Stimulated activated CD4-positive, alpha-beta T cell treated with anti-CD3 and anti-CD28 coated beads, Interleukin-1b, Interleukin-23, amount 100 ng/mL, for 1 hour (primary cell): ENCODE data around the gene ACOX1.

Experiments
- DNase-seq, 2 donors: peaks; one replicate each; pipeline ENCODE4 v3.0.0-alpha.2; 2020; ENCODE audit warnings: low read depth in 2 of 2

The ACOX1 gene

DNA sequence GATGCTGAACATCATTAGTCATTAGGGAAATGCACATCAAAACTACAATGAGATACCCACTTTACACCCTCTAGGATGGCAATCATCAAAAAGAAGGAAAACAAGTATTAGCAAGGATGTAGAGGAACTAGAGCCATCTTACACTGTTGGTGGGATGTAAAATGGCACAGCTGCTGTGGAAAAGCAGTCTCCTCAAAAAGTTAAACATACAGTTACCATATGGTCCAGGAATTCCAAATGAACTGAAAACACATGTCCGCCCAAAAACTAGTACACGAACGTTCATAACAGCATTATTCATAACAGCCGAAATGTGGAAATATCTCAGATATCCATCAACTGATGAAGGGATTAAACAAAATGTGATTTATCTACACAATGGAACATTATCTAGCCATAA is 45.2 kb downstream of the ACOX1 start:
- no peak for DNase-seq

DNA sequence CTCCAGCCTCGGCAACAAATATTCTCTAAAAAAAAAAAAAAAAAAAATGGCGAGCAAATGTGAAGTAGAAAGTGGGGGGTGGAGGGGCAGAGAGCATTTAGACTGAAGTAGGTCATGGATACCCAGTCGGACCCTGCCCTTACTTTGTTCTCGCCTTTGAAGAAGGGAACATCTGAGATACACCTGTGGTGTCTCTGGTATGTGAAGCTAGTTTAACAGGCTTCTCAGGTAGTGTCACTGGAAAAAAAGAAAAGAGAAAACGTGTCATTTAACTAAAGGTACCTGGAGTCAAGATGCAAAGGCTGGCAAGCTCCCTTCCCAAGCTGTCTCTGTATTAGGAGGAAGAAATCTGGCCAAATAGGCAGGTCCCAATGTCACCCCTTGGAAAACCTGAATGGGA is 46.1 kb downstream of the ACOX1 start:
- no peak for DNase-seq

DNA sequence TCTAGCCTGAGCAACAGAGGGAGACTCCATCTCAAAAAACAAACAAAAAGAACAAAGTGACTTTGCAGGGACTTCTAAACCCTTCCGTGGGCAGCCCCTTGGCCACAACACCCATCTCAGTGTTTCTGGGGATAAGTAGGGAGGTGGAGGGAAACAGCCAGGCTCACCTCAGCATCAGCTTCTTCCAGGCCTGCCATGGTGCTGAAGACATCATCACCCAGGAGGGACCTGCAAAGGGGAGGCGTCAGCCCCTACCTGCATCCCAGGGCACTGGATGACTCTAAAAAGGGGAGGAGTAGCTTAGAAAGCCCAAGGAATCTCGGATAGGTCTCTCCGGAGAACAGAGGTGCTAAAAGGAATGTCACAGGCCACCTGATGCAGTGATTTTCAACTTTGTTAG is 47.9 kb downstream of the ACOX1 start:
- DNase-seq = no peak

DNA sequence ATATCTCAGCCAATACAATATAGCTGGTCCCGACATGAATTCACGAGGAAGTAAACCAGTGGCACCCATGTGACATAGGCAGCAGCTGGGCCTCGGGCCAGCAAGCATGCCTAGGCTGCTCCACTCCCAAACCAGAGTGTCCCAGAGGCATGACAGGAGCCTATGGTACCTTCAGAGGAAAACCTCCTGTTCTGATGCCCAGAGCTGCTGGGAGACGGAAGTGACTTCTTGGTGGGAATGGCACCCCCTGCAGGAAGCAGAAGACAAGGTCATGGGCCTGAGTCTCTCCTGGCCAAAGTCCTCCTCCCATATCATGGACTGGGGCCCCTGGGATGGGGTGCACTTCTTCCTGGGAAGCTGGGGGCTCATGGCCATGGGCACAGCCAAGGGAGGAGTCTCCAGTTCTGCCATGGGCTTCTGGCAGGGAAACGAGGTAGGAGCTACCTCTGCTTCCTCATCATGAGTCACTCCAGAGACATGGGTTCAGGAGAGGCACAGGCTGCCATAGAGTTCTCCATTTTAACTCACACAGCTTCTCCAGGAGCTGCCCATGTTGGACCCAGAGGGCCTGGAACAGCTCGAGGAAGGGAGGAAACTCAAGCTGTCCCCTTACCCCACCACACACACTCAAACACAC is 51.6 kb downstream of the ACOX1 start:
- DNase-seq = no peak

DNA sequence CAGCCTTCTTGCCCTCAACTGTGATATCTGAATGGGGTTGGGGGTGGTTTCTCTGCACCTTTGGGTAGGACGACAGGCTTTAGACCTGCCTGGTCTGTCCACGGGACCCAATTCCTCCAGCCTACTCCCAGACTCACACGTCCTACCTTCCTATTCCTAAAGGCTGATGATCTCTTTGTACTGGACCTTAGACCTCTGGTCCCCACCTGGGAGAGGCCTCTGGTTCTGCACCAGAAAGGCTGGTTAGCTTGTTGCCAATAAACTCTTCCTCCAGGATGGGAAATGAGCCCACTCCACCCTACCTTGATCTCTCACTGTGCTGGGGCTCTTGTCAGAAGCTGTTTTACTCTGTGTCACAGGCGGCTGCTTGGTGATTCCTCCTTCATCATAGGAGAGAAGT is 52.5 kb downstream of the ACOX1 start:
- DNase-seq = no peak

DNA sequence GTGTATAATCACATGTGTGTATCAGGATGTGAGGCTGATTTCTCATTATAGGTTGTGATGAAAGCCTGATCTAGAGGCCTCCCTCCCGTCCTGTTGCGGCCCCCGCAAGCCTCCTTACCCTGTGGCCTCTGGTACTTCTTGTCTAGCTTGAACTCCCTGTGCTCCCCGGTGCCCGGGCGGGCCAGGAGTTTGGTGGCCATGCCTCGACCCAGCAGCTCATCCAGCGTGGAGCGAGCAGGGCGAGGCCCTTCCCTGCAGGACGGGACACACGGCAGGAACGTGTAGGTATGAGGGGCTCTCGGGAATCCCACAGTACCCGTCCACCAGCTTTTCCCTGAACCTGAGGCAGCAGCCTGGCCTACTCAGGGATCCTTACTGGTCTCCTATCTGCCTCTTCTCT is 53.1 kb downstream of the ACOX1 start:
- DNase-seq = no peak

DNA sequence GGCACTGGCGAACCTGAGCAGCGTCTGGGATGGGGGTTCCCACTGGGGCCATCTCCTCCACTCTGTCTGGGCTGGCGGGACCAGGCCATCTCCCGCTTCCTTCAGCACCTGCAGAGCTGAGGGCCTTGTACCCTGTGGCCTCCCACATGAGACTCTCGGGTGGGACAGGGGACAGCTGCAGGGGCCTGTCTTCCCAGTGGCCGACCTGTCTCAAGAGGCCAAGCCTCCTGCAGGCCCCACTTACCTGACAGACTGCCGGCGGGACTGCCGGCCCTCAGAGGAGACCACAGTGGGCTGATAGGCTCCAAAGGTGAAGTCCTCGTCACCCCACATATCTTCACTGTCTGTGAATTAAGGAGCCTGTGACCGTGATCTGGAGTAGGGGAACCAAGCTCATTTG is 53.9 kb downstream of the ACOX1 start:
- DNase-seq = no peak

DNA sequence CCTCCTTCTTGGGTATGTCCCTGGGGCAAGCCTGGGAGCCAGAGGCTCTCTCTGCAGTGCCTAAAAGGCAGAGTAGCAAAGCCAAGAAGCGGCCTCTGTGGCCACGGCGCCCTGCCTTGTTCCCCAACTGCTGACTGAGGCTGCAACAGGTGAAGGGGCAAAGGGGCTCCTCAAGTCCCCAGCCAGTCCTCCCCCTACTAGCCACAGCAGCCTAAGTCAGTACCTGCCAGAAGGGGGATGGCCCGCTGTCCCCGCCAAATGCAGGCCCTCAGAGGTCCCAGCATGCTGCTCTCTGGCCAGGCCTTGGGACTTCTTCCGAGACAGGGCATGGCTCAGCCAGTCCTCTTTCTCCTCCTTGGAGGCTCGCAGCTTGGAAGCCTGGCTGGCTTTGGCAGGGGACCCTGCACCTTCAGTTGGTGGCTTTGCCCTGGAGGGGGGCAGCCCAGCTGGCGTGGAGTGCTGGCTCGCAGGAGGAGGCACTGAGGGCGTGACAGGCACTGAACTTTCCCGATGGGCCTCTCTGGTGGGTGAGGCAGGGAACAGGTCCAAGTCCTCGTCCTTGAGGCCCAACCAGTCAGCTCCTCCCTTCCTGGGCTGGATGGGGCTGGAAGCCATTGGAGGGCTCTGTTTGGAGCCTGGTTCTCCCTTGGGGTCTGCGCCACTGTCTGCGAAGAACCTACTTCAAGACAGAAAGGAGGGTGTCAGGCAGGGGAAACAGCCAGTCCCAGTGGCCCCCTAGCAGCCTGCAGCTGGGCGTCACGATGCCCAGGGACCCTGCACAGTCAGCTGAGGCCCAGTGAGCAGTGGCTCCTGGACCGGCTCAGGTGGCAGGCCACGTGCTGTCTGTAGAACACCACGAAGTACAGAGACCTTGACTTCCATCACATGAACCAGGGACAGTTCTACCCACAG is 55.7 kb downstream of the ACOX1 start:
- DNase-seq = no peak

DNA sequence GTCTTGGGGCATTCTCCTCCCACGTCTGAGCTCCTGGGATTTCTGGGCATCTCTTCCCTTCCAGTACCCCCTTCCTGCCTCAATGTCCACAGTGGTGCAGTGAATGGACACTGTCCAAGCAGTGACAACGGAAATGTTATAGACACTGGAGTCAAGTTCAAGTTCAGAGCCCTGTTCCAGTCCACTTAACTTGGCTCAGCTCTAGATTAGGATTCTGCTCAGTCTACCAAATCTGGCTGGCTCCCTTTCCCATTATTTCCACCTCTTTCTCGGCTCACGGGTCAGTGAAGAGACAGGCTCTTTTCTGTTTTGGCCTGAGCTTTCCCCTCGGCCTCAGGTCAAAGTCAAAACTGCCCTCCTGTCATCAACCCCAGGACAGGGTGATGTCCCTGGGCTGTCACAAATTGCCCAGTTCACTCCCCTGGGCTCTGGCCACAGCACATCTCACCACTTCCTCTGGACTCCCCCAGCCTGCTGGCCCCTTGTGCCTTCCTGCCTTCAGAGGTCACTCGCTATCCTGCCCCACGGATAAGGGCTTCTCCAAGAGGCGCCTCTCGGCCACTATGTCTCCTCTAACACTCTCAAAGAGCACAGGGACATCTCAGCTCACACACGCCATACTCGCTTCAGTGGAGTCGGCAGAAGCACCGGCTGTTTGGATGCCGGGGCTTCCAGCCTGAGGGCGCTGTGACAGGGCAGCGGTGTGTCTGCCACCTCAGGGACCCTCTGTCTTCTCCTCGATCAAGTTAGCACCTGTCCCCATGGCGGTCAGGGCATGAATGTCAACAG is 56.6 kb downstream of the ACOX1 start:
- DNase-seq = no peak

DNA sequence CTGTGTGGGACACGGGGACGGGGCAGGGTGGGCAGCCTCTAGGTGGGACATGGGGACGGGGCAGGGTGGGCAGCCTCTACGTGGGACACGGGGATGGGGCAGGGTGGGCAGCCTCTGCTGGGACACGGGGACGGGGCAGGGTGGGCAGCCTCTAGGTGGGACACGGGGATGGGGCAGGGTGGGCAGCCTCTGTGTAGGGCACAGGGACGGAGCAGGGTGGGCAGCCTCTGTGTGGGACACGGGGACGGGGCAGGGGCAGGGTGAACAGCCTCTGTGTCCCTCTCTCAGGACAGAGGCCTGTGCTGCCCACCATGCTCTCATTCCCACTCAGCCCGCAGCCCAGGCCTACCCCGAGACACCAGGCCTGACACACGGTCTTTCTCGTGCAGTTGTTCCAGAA is 57.4 kb downstream of the ACOX1 start:
- no peak for DNase-seq

DNA sequence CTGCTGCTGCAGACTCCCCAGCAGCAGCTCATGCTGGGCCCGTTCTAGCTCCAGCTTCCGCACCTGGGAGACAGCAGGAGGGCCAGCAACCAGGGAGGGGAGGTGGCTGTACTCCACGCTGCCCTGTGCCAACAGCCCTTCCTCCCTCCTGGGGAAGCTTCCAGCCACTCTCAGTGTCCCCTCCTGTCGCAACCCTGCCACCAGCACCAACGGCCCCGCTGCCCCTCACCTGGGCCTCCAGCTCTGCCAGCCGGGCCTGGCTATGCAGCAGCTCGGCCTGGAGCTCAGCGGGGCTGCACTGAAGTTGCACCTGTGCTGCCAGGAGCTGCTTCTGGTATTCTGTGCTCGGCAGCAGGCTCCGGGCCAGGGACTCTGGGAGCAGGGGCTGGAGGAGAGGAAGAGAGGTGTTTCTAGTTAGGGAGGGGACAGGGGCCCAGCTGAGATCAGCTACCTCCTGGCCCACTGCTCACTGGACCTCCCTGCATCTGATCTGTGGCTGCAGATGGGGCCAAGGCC is 58.9 kb downstream of the ACOX1 start:
- DNase-seq = no peak

DNA sequence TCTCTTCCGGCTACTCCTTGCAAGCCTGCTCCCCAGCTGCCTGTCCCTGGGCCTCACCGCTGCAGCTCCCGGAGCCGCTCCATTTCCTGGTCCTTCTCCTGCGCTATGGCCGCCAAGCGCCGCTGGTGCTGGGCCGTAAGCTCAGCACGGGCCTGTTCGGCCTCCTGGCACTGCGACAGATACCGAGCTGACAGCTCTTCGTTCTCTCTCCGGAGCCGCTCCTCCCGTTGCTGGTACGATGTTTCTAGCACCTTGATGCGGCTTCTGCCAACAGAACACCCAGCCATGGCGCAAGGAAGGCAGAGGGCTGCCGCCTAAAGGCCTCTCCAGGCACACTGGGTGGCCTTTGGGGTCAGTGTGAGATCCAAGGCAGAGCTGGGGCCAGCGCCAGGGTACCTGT is 59.4 kb downstream of the ACOX1 start:
- DNase-seq = no peak

DNA sequence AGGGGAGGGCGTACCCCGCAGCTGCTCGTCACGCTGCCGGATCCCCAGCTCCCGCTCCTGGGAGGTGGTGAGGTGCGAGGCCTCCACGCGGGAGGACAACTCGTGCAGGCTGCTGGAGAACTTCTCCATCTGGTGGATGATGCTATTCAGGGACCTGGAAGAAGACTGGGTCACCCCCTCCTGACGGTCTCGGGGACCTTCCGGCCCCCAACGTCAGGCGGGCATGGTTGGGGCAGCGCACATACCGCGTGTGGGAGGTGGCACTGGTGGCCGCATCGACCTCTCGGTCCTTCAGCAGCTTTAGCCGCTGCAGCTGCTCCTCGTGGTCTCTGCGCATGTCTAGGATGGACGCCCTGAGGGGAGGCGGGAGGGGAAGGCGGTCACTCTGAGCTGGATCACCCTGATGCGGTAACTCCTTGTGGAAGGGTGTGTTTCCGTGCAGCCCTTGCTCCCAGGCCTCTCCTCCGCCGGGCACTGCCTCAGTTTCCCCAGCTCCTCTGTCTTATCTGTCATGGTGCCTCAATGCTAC is 61.0 kb downstream of the ACOX1 start:
- no peak for DNase-seq

DNA sequence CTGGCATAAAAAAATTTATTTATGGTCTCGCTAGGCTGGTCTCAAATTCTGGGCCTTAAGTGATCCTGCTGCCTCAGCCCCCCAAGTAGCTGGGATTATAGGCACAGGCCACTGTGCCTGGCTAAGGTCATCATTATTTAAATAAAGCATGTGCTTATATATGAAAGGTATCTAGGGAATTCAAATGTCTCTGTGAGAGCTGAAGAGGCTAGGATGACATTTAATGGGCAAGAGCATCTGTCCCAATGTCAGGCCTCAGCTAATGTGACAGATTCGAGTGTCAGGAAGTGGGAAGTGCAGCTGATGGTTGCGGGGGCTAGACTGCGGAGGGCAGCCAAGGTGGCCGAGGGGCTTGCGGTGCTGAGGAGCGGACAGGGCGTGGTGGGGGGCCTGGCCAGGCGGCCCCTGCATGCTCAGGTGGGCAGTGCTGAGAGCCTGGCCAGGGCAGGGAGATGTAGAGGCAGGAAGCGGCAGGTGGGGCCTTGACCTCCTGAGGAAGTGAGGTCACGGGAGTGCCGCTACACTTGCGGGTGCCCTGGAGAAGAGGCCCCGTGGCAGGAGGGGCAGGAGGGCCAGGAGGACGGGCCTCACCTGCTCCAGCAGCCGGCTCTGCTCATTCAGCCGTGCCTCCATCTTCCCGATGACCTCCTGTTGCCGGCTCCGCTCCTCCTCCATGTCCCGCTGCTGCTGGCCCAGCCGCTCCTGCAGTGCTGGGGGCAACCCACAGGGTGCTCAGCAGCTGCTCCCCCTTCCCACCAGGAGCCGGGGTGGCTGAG is 61.6 kb downstream of the ACOX1 start:
- DNase-seq = no peak

DNA sequence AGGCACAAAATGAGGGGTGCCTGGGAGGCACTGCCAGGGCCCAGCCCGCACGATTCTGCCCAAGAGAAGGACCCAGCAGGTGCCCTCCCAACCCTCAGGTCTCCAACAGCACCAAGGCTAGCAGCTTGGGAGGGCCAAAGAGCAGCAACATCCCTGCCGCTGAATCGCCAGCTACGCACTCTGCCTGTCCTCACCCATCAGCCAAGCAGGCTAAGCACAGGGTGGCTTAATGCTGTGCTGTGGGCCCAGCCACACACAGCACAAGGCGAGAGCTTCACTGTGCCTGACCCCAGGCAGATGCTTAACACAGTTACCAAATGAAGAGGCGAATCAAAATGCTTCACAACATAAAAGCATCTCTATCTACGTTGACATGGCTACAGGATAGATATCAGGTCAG is 63.7 kb downstream of the ACOX1 start:
- no peak for DNase-seq

DNA sequence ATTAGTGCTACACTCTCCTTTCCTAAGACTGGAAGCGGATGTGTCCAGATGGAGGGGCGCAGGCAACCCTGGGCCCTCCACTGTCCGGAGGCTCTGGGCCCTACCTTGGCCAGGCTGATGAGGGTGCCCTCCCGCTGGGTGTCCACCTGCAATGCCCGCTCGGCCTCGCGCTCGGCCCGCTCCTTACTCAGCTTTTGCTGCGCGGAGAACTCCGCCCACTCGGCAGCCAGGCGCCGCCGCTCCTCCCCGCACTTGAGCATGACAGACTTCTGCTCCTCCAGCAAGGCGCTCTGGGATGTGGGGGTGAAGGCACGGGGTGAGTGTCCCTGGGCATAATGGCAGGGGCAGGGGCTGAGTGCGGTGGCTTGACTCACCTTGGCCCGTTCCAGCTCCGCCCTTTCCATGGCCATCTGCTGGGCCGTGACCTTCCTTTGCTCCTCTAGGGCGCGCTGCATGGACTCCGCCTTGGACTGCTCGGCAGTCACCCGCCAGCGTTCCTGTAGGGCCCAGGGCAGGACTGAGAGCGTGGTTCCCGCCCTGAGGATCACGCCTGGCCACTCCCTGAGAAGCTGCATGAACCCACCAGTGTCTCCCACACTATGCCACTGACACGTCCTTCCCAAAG is 64.2 kb downstream of the ACOX1 start:
- no peak for DNase-seq

DNA sequence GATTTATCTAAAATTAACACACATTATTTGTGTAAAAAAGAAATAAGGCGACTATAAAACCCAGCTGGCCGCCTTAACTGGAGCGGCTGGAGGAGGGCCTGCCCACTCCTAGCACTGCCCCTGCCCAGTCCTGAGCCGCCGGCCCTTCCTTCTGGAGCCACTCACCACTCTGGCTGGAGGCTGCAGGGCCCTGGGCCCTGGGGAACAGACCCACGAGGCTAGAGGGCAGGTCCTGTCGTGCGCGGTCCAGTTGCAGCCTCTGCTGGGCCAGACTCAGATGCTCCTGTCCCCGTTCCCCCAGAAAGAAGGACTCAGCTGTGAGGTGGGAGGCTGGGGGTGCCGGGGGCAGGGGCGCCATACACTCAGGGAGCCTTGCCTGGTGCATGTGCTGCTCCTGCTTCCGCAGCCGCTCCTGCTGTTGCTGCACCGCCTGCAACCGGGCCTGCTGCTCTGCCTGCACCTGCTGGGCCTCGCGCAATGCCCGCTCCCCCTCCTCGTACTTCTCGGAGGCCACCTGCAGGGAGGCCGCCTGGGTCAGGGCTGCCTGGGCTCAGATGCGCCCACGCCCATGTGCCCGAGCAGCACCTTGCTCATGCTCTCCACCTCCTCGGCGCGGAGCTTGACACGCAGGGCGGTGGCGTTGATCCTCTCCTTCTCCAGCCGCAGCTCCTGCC is 65.3 kb downstream of the ACOX1 start:
- no peak for DNase-seq

DNA sequence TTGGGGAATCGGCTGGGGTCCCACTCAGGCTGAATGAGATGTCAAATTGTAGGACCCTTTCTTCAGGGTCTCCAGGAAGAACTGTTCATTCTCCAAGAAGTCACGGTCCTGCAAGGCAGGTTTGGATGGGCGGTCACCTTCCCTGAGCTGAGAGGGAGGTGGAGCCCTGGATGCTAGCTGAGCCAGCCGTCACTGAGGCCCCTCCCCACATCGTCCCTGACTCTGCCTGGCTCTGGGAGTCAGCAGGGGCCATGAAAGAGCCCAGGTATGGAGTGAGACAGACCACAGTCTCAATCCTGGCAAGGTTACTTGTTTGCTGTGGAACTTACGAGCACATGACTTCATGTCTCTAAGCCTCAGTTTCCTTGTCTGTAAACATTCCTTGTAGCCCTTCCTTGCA is 68.3 kb downstream of the ACOX1 start:
- DNase-seq = no peak

DNA sequence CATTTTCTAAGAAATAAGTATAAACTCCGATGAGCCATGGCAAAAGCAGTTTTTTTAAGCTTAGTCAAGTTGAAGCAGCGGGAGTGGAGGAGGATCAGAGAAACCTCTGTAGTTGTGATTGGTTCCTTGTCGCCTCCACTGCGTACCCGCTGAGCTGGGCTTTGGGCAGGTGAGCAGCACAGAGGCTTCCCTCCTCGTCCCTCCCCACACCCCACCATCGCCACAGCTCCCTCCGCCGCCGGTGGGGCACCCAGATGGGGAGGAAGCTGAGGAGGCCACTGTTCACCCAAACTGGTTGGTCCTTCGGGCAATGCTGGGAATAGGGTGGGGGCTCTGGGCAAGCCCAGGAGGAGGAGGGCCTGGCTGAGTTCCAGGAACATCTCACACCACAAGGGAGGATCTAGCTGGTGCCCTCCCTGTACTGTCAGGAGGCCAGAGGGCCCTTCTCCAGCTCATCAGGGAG is 69.1 kb downstream of the ACOX1 start:
- DNase-seq = no peak
